Measurements from ENCODE around the gene INPP5A. TPM values are rescaled to one million over a fixed set of nuclear protein-coding genes. Genes with fewer than 3 reads are reported as not detected.

The INPP5A gene
- total and polyA plus RNA-seq, 9 of the 15 experiments (the other 6 are each of a cell fraction or from before 2014, with no cell fraction given): 0.66 to 11.6 (median 7.7) TPM

- no peak for TF ChIP-seq ZNF609 (CRISPR knock-in tag; IDR thresholded peaks at IDR 0.05; ENCODE audit: borderline replicate concordance)
These were observed 277.7 kb downstream of the INPP5A start (continued) for GRCh38 chr10:132815168-132815857.

GRCh38 chr10:132816718-132817117, 279.1 kb downstream of the INPP5A start:
- H3K4me2 ChIP-seq (ENCODE audit: insufficient read depth, low read length): no peak overlapping the region
- ChIA-PET POLR2A (no interaction called here), CTCF (ENCODE audit: low intra/inter-chr PET ratio) (no interaction called here)
- no peaks in the 10 kb centered on the region for H3K36me3 ChIP-seq (ENCODE audit: control insufficient read depth, insufficient read depth, low read length)
- no peak overlapping the region for H3K9ac ChIP-seq (ENCODE audit: insufficient read depth in 1 of 2, low read depth in 2 of 2, low read length in 2 of 2)
- H3K4me3 ChIP-seq: no peak overlapping the region
- peaks cover 13 to 28% of the 10 kb centered on the region in 2 experiments; a peak in 3 of 5 replicates for H3K27me3 ChIP-seq (ENCODE audit: control insufficient read depth in 2 of 2, insufficient read depth in 2 of 2, low read length in 2 of 2)
- no peak for DNase-seq (ENCODE audit: extremely low read depth in 1 of 4, low spot score in 3 of 4)
- no TSS peak for BruUV-seq (replicated peaks)
- H2AFZ ChIP-seq (ENCODE audit: low read depth, low read length): no peak overlapping the region
- H3K4me1 ChIP-seq (replicated peaks in 1 of 2; ENCODE audit: control insufficient read depth in 2 of 2, insufficient read depth in 2 of 2, low read length in 2 of 2): peaks cover 0 to 12% of the 10 kb centered on the region in 2 experiments; a peak in 1 of 5 replicates
- no peaks in the 10 kb centered on the region for H3K79me2 ChIP-seq (ENCODE audit: control insufficient read depth, insufficient read depth, low read length)
- FAIRE-seq: no peak
- H4K20me1 ChIP-seq (replicated peaks; ENCODE audit: control insufficient read depth, insufficient read depth, low read length): no peaks in the 10 kb centered on the region
- in situ Hi-C loops (cut with MboI): no loop called here
- intact Hi-C loops (cut with micrococcal nuclease): no loop called here
- no peak for ATAC-seq
- no peaks in the 10 kb centered on the region for H3K9me3 ChIP-seq (replicated peaks; ENCODE audit: control insufficient read depth, insufficient read depth, low read depth, low read length)
- 4% methylated on average over 12 of the region's 12 CpGs for WGBS (ENCODE audit: insufficient coverage, low coverage, missing lambda C conversion rate)
- no peak overlapping the region for H3K27ac ChIP-seq (ENCODE audit: extremely low read depth, low read depth, low read length)
- H3K9me1 ChIP-seq (ENCODE audit: control insufficient read depth, insufficient read depth, low read length): no peaks in the 10 kb centered on the region
- TF ChIP-seq SRSF3 (IDR thresholded peaks at IDR 0.05; ENCODE audit: insufficient read depth, low read length) (no peak), ZFP36 (IDR thresholded peaks at IDR 0.05; ENCODE audit: low read depth, low read length, partially characterized antibody) (no peak), SAFB2 (IDR thresholded peaks at IDR 0.05; ENCODE audit: borderline replicate concordance, low read depth, low read length, severe bottlenecking) (no peak), STAT5B (CRISPR knock-in tag; IDR thresholded peaks at IDR 0.05) (no peak), SP1 (CRISPR knock-in tag; IDR thresholded peaks at IDR 0.05) (no peak), EP400 (IDR thresholded peaks at IDR 0.05) (no peak), PRPF4 (IDR thresholded peaks at IDR 0.05; ENCODE audit: insufficient read depth, low read depth, low read length, poor library complexity, severe bottlenecking) (no peak), ZNF76 (CRISPR knock-in tag; IDR thresholded peaks at IDR 0.05; ENCODE audit: borderline replicate concordance) (no peak), SMAD1 (IDR thresholded peaks at IDR 0.05; ENCODE audit: low read depth, low read length, partially characterized antibody) (no peak)

Data from K562 (cell line).